HG03135 (cell line): Measurements from ENCODE around the gene SLC27A5.
"Not testable (repeated sequence)": the region's sequence is repeated elsewhere in the genome, so short reads cannot be mapped to it uniquely, and the experiment has no call there.

Experiments used
- ATAC-seq: cut with Tn5 transposase; IDR thresholded peaks from one replicate; pipeline ENCODE4 v1.9.1; 2021; ENCODE audit warnings: mild to moderate bottlenecking, moderate library complexity; ENCODE audit not compliant: unreplicated experiment

SLC27A5 gene

DNA sequence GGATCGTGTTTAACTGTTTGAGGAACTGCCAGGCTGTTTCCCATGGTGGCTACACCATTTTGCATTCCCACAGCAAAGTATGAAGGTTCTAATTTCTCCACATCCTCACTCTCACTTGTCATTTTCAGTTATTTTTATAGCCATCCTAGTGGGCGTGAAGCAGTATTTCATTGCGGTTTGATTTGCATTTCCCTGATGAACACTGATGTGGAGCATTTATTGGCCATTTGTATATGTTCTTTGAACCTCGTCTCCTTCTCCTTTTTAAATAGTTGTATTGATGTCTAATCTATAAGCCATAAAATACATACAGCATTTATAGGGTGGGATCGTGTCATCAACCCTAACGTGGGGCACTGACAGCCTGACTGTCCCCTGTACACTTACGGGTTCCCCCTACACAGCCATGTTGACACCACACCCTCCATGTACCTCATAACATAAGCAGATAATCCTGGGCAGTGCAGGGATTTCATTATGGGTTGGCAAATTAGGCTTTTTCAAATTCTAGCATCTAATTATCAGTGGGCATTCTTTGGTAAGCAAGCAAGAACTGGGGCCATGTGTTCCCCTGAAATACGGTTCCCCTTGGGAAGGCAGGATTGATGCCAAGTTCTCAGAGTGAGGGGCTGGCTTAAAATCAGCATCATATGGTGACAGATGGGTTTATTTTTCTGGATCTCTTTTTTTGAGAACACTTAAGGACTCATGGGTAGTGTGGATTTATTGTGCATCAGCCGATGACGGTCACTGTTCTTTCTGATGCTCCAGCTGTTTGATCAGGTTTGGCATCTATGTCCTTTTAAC lies 19.4 kb upstream of the SLC27A5 start:
- ATAC-seq: no peak

DNA sequence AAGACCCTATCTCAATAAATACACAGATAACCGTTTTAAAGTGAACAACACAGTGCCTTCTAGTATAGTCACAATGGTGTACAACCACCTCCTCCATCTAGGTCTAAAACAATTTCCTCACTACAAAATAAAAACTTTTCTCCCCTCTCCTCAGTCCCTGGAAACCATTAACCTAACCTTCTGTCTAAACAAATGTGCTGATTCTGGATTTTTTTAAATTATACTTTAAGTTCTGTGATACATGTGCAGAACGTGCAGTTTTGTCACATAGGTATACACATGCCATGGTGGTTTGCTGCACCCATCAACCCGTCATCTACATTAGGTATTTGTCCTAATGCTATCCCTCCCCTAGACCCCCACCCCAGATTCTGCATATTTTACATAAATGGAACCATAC lies 17.6 kb upstream of the SLC27A5 start:
- ATAC-seq: no peak

DNA sequence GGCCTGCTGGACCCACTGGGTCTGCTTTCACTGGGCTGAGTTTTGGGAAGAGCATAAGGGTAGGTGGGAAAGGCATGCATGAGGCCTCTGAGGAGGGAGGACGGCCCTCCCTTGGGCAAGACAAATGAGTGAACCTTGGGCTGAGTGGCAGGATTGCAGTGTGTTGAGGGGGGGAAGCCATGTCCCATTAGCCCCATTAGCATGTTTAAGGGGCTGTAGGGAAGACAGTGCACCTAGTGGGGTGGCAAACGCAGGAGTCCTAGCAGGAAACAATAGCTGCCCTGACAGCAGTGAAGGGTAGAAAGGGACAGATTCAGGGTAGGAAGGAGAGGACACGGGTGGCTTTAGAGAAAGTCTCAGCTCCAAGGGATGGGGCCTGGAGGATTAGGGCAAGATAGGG lies 10.9 kb upstream of the SLC27A5 start:
- ATAC-seq: no peak

DNA sequence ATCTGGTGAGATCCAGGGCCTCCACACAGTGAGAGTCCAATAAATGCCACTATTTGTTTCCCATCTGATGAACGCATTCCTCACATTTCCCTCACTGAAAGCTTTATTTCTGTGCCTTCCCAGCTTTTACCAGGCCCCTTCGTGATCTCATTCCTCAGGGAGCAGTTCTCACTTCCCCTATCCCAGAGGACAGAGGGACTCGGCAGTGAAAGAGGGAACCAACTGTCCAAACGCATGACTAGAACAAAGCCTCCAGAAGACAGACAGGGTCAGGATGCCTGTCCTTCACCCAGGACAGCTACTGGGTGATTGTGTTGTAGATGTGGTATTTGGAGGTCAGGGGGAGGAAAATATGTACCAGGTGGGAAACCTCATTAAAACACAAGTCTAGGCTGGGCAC lies 9.9 kb upstream of the SLC27A5 start:
- no peak for ATAC-seq

DNA sequence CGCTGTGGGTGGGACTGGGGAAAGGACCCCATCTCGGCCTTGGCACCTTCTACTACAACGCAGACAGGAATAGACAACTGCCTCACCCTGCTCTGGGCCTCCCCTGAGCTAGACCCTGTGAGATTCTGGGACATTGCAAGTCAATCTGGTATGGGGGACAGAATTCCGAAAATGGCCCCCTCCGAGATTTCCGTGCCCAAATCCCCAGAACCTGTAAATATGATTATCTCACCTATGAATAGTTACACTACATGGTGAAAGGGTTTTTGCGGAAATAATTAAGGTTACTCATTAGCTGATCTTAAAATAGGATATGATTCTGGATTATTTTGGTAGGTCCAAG lies 8.4 kb upstream of the SLC27A5 start:
- no peak for ATAC-seq

DNA sequence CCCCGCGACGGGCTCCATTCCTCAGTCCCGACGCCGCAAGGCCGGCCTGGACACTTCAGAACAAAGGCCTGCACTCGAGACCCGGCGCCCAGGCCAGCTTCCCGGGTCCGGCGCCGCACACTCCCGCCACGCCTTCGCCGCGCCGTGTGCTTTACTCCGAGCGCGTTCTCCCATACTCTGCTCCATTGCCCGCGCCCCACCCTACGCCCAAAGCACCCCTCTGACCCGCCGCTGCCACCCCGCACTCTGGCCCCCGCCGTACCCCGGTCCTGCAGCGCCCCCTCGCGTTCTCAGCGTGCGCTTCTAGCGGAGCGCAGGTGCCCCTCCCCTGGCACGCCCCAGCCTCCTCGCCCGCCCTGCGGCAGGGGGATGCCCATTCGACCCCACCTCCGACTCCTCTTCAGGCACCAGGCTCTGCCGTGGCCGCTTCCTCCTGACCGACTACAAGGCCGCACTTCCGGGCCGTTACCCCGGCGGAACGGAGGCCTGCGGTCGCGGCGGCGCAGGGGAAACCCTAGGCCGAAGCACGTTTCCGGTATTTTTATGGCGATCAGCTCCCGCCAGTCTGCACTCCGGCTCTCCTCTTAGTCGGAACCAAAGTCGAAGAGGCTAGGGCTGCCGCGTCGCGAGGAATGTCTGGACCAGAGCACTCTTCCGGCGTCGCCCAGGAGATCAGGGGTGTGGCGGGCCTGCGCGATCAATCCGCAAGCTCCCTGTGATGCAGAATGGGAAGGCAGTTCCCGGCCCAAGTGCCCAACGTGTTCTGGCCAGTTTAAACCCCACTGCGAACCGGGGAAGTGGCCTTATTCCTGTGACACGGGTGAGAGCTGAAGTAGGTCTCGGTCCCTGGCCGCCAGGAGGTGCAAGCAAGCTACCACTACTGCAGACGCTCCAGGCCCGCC lies 7.8 kb upstream of the SLC27A5 start, which contains the start of gene ZBTB45:
ZBTB45 (minus strand) TSS at position 456 of the 902 bp plus-strand sequence. CDS start 2,137 bp downstream, outside the sequence.
- ATAC-seq: peak; percentile 82

DNA sequence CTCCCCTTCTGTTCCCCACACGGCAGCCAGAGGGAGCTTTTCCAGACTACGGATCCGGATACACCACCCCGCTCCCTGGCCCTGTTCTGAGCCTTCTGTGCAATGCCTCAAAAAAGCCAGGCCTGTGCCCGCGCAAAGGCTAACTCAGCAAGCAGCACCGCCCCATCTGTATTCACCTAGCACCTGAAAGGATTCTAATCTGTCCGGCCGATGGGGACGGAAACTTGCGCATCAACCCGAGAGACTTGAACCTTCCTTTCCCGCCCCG lies 7.2 kb upstream of the SLC27A5 start:
- ATAC-seq: no peak

DNA sequence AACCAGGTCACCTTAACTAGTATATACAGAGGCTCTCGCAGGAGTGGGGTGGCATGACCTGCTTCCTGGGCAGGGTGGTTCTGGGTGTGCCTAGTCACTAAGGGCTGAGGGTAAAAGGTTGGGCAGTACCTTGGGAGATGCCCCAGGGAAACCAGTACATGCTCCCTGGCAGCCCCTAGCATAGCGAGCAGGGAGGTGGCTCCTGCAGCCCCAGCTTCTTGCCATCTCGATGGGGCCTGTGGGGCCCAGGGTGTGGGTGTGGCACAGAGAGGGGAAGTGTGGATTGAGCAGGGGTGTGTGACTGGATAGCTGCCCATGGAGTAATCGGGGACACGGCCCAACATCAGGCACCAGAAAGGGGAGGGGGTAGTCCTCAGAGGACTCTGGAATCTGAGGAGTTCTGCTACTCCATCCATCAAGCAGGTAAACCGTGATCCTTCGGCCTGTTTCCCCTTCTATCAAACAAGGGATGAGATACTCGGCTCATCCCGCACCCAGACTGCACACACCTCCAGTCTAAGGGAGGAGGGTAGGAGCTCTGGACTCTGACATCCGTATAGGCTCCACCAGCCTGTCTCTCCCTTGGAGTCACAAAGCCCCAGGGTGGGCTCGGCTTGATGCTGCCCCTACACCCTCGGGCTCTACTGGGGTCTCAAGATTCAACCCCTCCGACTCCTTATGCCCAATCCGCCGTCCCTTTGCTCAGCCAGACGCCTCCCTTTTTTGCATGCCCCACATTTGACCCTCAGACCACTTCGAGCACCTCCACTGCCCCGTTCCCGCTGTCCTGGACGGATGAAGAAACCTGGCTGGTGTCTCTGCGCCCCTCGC lies 6.7 kb upstream of the SLC27A5 start:
- ATAC-seq: no peak

DNA sequence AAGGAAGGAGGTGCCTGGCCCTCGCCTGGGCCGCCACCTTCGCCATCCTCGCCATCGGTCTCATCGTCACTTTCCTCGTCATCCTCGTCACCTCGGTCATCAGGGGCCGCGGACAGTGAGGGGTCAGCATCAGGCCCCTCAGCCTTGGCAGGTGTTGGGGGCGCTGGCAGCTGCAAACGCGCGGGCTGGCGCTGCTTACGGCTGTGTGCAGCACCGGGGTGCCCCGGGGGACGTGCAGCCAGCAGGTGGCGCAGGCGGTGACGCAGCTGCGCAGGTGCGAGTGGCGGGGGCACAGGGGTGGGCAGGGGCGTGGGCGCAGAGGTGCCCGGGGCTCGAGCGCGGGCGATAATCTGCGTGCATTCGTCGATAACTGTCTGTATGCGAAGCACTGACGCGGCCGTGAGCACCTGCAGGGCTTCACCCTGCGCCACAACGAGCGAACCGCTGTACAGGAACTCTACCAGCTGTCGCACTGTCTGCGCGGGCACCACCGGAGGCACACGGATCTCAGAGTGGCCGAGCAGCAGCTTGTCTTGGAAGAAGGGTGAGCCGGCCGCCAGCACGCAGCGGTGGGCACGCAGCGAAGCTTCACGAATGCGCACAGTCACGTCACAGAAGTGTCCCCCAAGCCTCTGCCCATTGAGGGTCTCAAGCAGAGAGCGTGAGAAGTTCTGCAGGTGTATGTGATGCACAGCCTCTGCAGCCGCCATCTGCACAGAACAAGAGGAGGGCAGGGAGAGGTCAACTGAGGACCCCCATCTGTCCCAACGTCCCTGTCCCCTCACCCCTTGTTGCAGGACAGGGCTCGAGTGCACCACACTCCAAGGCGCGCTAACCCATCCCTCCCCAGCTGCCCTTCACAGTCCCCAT lies 5.4 kb upstream of the SLC27A5 start:
- no peak for ATAC-seq

DNA sequence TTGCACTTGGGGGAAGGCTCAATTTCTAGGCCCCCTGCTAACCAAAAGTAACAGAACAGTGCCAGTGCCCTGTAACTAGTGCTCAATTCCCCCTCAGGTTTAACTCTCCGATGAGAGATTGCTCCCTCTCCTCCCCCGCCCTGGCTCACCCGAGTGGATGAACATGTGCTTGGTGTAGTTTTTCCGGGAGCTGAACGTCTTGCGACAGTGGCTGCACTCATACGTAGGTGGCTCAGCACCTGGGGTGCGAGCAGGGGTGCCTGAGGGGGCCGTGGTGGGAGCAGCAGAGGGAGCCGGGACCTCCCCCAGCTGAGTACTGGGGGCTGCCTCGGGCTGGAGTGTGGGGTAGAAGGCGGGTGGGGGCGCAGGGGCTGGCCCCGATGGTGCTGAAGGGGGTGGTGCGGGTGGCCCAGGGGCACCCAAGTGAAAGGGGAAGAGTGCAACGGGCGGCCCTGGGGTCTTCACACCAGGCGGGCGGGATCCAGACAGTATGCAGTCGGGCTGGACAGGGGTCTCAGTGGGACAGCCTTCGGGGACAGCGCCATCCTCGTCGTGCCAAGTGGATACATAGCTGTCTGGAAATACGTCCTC lies 4.5 kb upstream of the SLC27A5 start:
- ATAC-seq: no peak

DNA sequence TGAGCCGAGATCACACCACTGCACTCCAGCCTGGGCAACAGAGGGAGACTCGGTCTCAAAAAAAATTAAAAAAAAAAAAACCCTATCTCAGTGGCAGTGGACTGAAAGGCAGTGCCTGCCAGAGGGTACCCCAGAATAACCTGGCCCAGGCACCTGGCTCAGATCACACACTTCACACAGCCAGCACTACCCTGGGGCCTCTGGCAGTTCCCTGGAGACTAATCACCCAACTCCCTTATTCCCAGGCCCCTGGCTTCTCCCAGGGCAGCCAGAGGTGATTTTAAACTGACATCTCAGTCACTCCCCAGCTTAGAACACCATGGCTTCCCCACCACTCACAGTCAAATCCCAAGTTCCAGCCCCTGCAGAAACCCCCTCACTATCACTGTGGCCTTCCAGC lies 3.5 kb upstream of the SLC27A5 start:
- no peak for ATAC-seq

DNA sequence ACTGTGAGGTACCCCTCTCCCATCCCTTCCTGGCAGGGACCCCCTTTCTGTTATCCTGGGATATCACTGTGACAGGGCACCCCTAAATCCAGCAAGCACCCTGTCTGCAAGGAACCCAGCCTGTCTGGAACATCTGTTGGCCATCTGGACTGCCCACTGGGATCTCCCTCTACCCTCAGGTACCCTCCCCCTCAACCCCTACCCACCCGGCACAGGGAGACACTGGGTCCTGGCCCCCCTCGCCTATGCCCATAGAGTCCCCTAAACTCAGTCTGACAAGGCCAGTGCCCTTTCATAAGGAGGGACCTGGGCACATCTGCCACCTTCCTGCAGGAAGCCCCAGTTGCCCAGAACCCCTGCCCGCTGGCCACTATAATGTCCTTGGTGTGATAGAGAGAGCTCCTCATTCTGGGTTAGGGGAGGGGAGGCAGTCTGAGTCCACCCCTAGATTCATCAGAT lies 2.8 kb upstream of the SLC27A5 start:
- ATAC-seq: no peak

DNA sequence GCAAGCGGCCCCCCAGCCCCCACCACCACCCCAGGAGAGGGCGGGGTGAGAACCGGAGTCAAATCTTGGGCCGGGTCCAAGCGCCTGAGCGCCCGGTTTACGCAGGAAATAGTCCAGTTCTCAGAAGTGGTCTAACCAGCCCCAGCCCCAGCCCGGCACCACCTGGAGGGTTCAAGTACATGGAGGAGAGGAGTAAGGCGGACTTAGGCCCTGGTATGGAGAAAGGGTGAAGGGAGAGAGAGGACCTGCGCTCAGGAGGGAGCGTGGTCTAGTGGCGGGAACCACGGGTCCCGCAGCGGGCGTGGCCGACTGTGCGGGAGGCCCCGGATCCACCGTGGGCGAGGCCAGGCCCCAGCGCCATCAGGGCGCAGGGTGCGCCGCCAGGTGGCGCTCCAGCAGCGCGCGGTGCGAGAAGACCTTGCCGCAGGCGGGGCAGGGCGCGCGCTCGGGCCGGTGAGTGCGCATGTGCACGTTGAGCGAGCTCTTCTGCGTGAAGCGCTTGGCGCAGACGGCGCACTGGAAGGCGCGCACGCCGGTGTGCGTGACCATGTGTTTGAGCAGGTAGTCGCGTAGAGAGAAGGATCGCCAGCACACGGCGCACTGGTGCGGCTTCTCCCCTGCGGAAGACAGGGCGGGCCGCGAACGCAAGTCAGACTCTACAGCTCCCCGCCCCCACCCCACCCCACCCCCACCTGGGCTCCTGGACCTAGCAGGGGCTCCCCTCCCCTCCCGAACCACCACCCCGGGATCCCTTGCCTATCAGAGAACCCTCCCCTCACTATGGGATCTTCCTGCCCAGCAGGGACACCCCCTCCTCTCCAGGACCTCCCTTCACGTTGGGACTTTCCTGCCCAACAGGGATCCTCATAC lies 2.1 kb upstream of the SLC27A5 start:
- ATAC-seq: peak; percentile 73

DNA sequence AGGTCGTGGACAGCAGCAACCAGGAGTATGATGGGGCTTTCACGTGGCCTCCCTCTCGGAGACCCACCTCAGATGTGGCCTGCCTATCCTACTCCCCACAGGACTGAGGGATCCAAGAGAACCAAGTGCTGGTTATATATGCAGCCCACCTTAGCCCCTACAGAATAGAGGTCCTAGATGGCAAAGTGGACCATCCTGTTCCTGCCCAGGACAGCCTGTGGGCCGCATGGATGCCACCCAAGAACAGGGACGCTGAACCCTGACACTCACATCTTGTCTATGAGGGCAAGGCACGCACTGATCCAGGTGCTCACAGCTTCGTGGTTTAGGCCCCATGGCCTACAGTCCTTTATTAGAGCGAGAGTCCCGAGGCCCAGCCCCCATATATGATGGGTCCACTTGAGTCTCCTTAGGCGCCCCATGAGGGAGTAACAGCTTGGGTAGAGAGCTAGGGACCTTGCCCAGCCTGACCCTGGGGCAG lies 1.5 kb upstream of the SLC27A5 start:
- ATAC-seq: no peak

DNA sequence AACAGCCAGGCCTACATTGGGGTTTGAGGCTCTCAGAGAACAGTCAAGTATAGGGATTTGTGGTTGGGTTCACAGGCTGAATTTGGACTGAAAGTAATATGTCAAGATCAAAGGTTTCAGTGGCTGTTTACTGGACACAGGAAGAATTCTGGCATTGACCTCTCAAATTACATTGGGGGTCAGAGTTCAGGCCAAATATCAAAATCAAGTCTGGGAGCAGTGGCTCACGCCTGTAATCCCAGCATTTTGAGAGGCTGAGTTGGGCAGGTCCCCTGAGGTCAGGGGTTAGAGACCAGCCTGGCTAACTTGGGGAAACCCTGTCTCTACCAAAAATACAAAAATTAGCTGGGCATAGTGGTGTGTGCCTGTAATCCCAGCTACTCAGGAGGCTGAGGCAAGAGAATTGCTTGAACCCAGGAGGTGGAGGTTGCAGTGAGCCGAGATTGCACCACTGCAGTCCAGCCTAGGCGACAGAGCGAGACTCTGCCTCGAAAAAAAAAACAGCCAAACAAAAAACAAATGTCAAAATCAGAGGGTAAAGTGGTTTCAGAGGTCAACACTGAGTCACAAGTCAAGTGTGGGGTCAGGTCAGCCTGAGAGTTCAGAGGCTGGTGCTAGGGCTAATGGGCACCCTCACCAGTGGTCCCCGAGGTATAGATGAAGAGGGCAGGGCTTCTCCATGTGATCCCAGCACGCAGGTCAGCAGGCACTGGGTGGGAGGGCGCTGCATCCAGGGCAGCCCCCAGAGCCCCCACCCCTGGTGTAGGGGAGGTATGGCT lies 1.5 kb downstream of the SLC27A5 start:
- no peak for ATAC-seq

DNA sequence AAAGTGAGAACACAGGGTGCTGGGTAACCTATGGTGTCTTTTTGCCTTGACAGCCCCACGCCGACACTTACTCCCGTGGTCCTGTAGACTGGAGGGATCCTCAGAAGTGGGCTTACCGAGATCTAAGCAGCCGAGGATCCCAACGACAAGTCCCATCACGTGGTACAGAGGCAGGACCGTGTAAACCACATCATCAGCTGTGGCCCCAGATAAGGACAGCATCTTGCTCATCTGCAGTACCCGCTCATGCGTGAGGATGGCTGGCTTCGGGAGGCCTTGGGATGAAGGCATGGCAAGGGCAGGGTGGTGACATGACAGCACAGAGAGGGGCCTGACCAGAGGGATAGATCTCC lies 2.1 kb downstream of the SLC27A5 start:
- ATAC-seq: no peak

DNA sequence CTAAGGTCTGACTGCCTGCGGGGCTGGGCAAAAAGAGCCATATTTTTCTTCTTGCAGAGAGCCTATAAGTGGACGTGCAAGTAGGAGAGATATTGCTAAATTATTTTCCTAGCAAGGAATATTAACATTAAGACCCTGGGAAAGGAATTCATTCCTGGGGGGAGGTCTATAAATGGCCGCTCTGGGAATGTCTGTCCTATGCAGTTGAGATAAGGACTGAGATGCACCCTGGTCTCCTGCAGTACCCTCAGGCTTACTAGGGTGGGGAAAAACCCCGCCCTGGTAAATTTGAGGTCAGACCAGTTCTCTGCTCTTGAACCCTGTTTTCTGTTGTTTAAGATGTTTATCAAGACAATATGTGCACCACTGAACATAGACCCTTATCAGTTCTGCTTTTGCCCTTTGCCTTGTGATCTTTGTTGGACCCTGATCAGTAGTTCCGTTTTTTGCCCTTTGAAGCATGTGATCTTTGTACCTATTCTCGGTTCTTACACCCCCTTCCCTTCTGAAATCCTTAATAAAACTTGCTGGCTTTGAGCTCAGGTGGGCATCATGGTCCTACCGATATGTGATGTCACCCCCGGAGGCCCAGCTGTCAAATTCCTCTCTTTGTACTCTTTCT lies 4.1 kb downstream of the SLC27A5 start:
- ATAC-seq: not testable (repeated sequence)

DNA sequence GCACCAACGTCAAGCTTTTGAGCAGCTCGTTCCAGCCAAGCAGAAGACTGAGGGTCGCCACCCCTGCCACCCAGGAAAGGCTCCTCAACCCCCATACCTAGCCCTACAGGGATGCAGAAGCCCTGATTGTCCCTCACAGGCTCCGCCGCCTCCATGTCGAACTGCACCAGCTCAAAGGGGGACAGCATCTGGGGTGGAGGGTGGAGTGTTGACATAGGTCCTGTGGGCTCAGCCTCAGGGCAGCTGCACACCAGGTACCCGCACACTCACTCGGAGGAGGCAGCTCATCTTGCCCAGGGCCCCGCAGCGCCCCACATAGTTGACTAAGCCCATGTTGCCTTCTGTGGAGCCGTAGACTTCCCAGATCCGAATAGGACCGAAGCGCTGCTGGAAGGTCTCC lies 11.6 kb downstream of the SLC27A5 start:
- ATAC-seq: no peak
